ENCODE data around the gene RBFOX2.

RBFOX2 gene

GRCh38 chr22:35891442-35891841 lies 137.2 kb downstream of the RBFOX2 start:
- no peak overlapping the region for H3K4me3 Mint-ChIP-seq
- H3K4me1 Mint-ChIP-seq, result peaks cover 6% of the 10 kb centered on the region
- DNase-seq (ENCODE audit: low spot score in 2 of 2) (no peak), ATAC-seq (replicated peaks; ENCODE audit: extremely low read depth, poor library complexity, severe bottlenecking) (no peak)
- no peaks in the 10 kb centered on the region for H3K36me3 Mint-ChIP-seq (ENCODE audit: insufficient read depth)
- no peaks in the 10 kb centered on the region for H3K9me3 Mint-ChIP-seq
- no peak overlapping the region for H3K27ac Mint-ChIP-seq (ENCODE audit: low read depth)
- H3K27me3 Mint-ChIP-seq, result peaks cover 41% of the 10 kb centered on the region

GRCh38 chr22:35889071-35889470 lies 139.6 kb downstream of the RBFOX2 start:
- DNase-seq (ENCODE audit: low spot score in 2 of 2) (no peak), ATAC-seq (replicated peaks; ENCODE audit: extremely low read depth, poor library complexity, severe bottlenecking) (no peak)
- H3K4me3 Mint-ChIP-seq, result no peak overlapping the region
- peaks cover 18% of the 10 kb centered on the region for H3K27me3 Mint-ChIP-seq
- no peaks in the 10 kb centered on the region for H3K9me3 Mint-ChIP-seq
- no peak overlapping the region for H3K27ac Mint-ChIP-seq (ENCODE audit: low read depth)
- no peaks in the 10 kb centered on the region for H3K4me1 Mint-ChIP-seq
- no peaks in the 10 kb centered on the region for H3K36me3 Mint-ChIP-seq (ENCODE audit: insufficient read depth)

- Mint-ChIP-seq H3K36me3 (ENCODE audit: insufficient read depth) (no peaks in the 10 kb centered on the region), H3K9me3 (no peaks in the 10 kb centered on the region), H3K4me1 (no peaks in the 10 kb centered on the region), H3K27me3 (peaks cover 14% of the 10 kb centered on the region), H3K4me3 (no peak overlapping the region), H3K27ac (ENCODE audit: low read depth) (no peak overlapping the region)
- DNase-seq (ENCODE audit: low spot score in 2 of 2) (no peak), ATAC-seq (replicated peaks; ENCODE audit: extremely low read depth, poor library complexity, severe bottlenecking) (no peak)
Measured at GRCh38 chr22:35888181-35888870, 140.3 kb downstream of the RBFOX2 start.

DNA sequence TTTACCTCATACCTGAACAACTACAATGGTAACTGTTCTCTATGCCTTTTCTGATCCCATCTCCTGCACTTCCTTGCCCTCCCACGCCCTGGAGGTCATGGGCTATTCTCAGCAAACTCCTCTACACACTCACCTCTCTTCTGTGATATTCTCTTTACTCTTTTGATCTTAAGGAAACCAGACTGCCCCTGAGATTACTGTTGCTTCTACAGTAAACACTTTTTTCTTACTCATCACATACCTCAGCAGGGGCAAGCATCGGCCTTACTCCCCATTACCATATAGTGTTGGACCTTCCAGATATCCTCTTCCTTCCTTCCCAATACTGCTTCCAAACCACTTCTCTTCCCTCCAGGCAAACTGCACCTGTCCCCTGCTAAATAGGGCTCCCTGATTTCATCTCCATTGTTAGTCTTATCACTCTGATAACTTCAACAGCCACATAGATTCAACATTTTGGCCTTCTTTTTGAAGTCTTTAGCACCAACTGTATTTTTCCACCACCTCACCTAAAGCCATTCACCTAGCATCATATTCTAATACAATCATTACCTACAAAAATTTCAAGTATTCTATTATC lies 141.2 kb downstream of the RBFOX2 start:
- peaks cover 5% of the 10 kb centered on the region for H3K4me1 Mint-ChIP-seq
- H3K36me3 Mint-ChIP-seq (ENCODE audit: insufficient read depth), result no peaks in the 10 kb centered on the region
- H3K27ac Mint-ChIP-seq (ENCODE audit: low read depth), result no peak overlapping the region
- H3K4me3 Mint-ChIP-seq, result no peak overlapping the region
- H3K9me3 Mint-ChIP-seq, result no peaks in the 10 kb centered on the region
- ATAC-seq (replicated peaks; ENCODE audit: extremely low read depth, poor library complexity, severe bottlenecking), result no peak
- H3K27me3 Mint-ChIP-seq, result peaks cover 4% of the 10 kb centered on the region
- no peak for DNase-seq (ENCODE audit: low spot score in 2 of 2)

GRCh38 chr22:35886309-35886708 lies 142.3 kb downstream of the RBFOX2 start:
- H3K4me1 Mint-ChIP-seq, result peaks cover 5% of the 10 kb centered on the region
- no peaks in the 10 kb centered on the region for H3K27me3 Mint-ChIP-seq
- no peak overlapping the region for H3K4me3 Mint-ChIP-seq

DNA sequence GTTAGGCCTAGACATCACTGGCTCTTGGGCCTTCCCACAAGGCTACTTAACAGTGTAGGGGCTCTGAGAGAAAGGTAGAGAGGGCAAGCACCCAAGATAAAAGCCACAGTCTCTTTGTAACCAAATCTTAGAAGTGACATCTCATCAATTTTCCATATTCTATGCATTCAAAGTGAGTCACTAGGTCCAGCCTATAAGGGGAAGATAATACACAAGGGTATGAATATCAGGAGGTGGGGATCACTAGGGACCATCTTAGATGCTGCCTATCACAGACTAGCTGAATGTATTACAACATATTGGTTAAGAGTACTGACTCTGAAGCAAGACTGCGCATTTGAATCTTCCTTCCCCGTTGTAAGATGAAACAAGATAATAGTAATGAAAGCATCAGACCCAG lies 144.1 kb downstream of the RBFOX2 start:
- DNase-seq (ENCODE audit: low spot score in 2 of 2) (no peak), ATAC-seq (replicated peaks; ENCODE audit: extremely low read depth, poor library complexity, severe bottlenecking) (no peak)
- Mint-ChIP-seq H3K4me3 (no peak overlapping the region), H3K27me3 (no peaks in the 10 kb centered on the region), H3K27ac (ENCODE audit: low read depth) (no peak overlapping the region), H3K4me1 (peaks cover 5% of the 10 kb centered on the region), H3K9me3 (no peaks in the 10 kb centered on the region), H3K36me3 (ENCODE audit: insufficient read depth) (no peaks in the 10 kb centered on the region)

More at GRCh38 chr22:35886309-35886708, 142.3 kb downstream of the RBFOX2 start:
- Mint-ChIP-seq H3K36me3 (ENCODE audit: insufficient read depth) (no peaks in the 10 kb centered on the region), H3K27ac (ENCODE audit: low read depth) (no peak overlapping the region), H3K9me3 (no peaks in the 10 kb centered on the region)
- ATAC-seq (replicated peaks; ENCODE audit: extremely low read depth, poor library complexity, severe bottlenecking) (no peak), DNase-seq (ENCODE audit: low spot score in 2 of 2) (no peak)

GRCh38 chr22:35883031-35883620 lies 145.5 kb downstream of the RBFOX2 start:
- ATAC-seq (replicated peaks; ENCODE audit: extremely low read depth, poor library complexity, severe bottlenecking) (no peak), DNase-seq (ENCODE audit: low spot score in 2 of 2) (no peak)
- Mint-ChIP-seq H3K4me1 (peaks cover 5% of the 10 kb centered on the region), H3K27me3 (no peaks in the 10 kb centered on the region), H3K36me3 (ENCODE audit: insufficient read depth) (no peaks in the 10 kb centered on the region), H3K4me3 (no peak overlapping the region), H3K9me3 (no peaks in the 10 kb centered on the region), H3K27ac (ENCODE audit: low read depth) (no peak overlapping the region)

GRCh38 chr22:35882211-35883030 lies 146.2 kb downstream of the RBFOX2 start:
- Mint-ChIP-seq H3K27ac (ENCODE audit: low read depth) (no peak overlapping the region), H3K4me1 (peaks cover 5% of the 10 kb centered on the region), H3K36me3 (ENCODE audit: insufficient read depth) (no peaks in the 10 kb centered on the region), H3K27me3 (no peaks in the 10 kb centered on the region), H3K4me3 (no peak overlapping the region), H3K9me3 (no peaks in the 10 kb centered on the region)
- no peak for ATAC-seq (replicated peaks; ENCODE audit: extremely low read depth, poor library complexity, severe bottlenecking)
- no peak for DNase-seq (ENCODE audit: low spot score in 2 of 2)

DNA sequence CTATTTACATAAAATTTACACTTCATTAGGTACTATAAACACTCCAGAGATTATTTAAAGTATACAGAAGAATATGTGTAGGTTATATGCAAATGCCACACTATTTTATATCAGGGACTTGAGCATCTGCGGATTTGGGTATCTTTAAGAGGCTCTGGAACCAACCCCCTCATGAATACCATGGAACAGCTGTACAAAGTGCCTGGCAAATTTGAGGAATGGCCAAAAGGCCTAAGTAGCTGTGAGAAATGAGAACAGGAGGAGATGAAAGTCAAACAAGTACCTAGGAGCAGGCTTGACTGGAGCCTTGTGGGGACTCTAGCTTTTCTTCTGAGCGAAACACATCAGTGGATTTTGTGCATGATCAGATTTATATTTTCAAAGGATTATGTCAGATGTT lies 149.3 kb downstream of the RBFOX2 start:
- no peak overlapping the region for H3K27ac Mint-ChIP-seq (ENCODE audit: low read depth)
- DNase-seq (ENCODE audit: low spot score in 2 of 2), result no peak
- peaks cover 7% of the 10 kb centered on the region for H3K27me3 Mint-ChIP-seq
- H3K4me3 Mint-ChIP-seq, result no peak overlapping the region
- no peaks in the 10 kb centered on the region for H3K36me3 Mint-ChIP-seq (ENCODE audit: insufficient read depth)
- no peak for ATAC-seq (replicated peaks; ENCODE audit: extremely low read depth, poor library complexity, severe bottlenecking)
- H3K4me1 Mint-ChIP-seq, result peaks cover 5% of the 10 kb centered on the region
- H3K9me3 Mint-ChIP-seq, result no peaks in the 10 kb centered on the region

DNA sequence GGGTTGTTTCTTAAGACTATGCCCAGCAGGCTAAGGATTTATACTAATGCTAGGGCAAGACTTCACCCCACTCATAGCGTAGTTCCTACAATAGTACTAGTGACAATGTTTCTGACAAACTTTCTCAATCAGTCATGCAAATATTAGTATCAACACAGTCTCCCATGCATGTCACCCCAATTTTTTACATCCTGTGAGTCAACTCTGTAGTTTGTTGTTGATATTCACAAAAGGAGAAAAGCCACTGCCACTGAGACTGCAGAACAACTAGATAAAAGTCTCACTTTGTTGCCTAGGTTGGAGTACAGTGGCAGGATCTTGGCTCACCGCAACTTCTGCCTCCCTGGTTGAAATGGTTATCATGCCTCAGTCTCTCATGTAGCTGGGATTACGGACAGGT lies 155.2 kb downstream of the RBFOX2 start:
- Mint-ChIP-seq H3K27ac (ENCODE audit: low read depth) (no peak overlapping the region), H3K36me3 (ENCODE audit: insufficient read depth) (no peaks in the 10 kb centered on the region), H3K9me3 (no peaks in the 10 kb centered on the region), H3K4me1 (no peaks in the 10 kb centered on the region), H3K4me3 (no peak overlapping the region), H3K27me3 (peaks cover 46% of the 10 kb centered on the region)
- DNase-seq (ENCODE audit: low spot score in 2 of 2) (no peak), ATAC-seq (replicated peaks; ENCODE audit: extremely low read depth, poor library complexity, severe bottlenecking) (no peak)

DNA sequence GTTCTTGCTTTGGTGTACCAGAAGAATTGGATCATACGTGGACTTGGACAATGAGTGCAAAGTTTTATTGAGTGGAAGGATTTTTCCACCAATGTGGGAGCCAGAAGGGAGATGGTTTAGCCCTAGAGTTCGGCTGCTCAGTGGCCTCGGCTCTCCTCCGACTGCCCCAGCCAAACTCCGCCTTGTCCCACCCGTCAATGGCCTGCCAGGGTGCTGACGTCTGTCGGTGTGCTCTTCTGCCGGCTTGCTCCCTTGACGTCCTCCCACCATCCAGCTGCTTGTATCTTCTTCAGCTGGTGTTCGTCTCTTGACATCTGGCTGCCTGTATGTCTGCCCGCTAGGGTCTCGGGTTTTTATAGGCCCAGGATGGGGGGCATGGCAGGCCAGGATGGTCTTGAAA lies 156.2 kb downstream of the RBFOX2 start:
- no peaks in the 10 kb centered on the region for H3K9me3 Mint-ChIP-seq
- H3K27me3 Mint-ChIP-seq, result peaks cover 46% of the 10 kb centered on the region
- no peak for DNase-seq (ENCODE audit: low spot score in 2 of 2)
- H3K4me1 Mint-ChIP-seq, result no peaks in the 10 kb centered on the region
- H3K27ac Mint-ChIP-seq (ENCODE audit: low read depth), result no peak overlapping the region
- no peak overlapping the region for H3K4me3 Mint-ChIP-seq
- no peak for ATAC-seq (replicated peaks; ENCODE audit: extremely low read depth, poor library complexity, severe bottlenecking)
- H3K36me3 Mint-ChIP-seq (ENCODE audit: insufficient read depth), result no peaks in the 10 kb centered on the region

GRCh38 chr22:35870517-35871293 lies 157.9 kb downstream of the RBFOX2 start:
- peaks cover 46% of the 10 kb centered on the region for H3K27me3 Mint-ChIP-seq
- H3K4me1 Mint-ChIP-seq, result no peaks in the 10 kb centered on the region
- H3K36me3 Mint-ChIP-seq (ENCODE audit: insufficient read depth), result no peaks in the 10 kb centered on the region
- DNase-seq (ENCODE audit: low spot score in 2 of 2) (no peak), ATAC-seq (replicated peaks; ENCODE audit: extremely low read depth, poor library complexity, severe bottlenecking) (no peak)
- no peaks in the 10 kb centered on the region for H3K9me3 Mint-ChIP-seq
- H3K4me3 Mint-ChIP-seq, result no peak overlapping the region
- no peak overlapping the region for H3K27ac Mint-ChIP-seq (ENCODE audit: low read depth)

All from central memory CD8-positive, alpha-beta T cell (primary cell).